NAMALWA (cell line): ENCODE data around the gene ZCCHC3.
A peak's percentile ranks its signal among the peaks of the same experiment; 100 is the strongest.
"Not testable (repeated sequence)": the region's sequence is repeated elsewhere in the genome, so short reads cannot be mapped to it uniquely, and the experiment has no call there.

ENCODE experiments used
- DNase-seq: peaks from one replicate; pipeline ENCODE4 v3.0.0-alpha.2; 2015; ENCODE audit warnings: low spot score

ZCCHC3 gene

DNA sequence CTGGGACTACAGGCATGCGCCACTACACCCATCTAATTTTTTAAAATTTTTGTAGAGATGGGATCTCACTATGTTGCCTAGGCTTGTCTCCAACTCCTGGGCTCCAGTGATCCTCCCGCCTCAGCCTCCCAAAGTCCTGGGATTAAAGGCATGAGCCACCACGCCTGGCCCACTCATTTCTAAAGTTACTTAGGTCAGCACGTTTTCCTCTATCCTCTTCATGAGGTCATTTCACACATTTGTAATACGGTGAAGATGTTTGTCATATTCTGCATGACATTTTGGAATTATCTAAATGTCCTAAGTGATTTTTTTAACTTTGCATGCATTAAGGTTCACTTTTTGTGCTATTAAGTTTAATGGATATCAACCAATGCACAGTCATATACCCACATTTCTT, 16.0 kb downstream of the ZCCHC3 start:
- no peak for DNase-seq

DNA sequence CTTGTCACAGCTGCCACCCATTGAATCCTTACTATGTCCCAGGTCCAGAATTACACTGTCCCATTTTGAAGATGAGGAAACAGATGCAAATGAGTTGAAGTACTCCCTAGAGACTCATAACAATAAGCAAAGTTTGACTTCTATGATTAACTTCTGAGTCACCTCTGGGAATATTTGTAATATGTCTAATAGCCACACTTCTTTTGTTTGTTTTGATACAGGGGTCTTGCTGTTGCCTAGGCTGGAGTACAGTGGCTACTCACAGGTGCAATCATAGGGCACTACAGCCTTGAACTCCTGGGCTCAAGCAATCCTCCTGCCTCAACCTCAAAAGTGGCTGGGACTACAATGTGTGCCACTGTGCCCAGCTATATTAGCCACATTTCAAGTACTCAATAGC, 16.6 kb downstream of the ZCCHC3 start:
- no peak for DNase-seq

DNA sequence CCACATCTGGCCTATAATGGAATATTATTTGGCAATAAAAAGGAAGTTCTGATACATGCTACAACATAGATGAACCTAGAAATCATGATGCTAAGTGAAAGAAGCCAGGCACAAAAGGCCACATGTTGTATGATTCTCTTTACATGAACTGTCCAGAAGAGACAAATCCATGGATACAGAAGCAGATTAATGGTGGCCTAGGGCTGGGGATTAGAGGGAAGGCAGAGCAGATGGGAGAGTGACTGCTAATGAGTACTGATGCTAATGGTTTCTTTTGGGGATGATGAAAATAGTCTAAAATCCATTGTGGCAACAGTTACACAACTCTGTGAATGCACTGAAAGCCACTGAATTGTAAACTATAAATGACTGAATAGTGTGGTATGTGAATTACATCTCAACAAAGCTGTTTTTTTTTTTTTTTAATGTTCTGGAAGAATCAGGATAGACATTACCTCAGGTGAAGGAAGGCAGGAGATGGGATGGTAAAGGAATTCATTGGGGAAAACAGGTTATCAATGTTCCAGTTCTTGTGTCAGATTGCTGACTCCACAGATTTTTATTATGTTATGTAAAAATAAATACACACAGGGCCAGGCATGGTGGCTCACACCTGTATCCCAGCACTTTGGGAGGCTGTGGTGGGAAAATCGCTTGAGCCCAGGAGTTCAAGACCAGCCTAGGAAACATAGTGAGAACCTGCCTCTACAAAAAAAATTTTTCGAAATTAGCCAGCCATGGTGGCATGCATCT, 19.1 kb downstream of the ZCCHC3 start:
- DNase-seq, result no peak

DNA sequence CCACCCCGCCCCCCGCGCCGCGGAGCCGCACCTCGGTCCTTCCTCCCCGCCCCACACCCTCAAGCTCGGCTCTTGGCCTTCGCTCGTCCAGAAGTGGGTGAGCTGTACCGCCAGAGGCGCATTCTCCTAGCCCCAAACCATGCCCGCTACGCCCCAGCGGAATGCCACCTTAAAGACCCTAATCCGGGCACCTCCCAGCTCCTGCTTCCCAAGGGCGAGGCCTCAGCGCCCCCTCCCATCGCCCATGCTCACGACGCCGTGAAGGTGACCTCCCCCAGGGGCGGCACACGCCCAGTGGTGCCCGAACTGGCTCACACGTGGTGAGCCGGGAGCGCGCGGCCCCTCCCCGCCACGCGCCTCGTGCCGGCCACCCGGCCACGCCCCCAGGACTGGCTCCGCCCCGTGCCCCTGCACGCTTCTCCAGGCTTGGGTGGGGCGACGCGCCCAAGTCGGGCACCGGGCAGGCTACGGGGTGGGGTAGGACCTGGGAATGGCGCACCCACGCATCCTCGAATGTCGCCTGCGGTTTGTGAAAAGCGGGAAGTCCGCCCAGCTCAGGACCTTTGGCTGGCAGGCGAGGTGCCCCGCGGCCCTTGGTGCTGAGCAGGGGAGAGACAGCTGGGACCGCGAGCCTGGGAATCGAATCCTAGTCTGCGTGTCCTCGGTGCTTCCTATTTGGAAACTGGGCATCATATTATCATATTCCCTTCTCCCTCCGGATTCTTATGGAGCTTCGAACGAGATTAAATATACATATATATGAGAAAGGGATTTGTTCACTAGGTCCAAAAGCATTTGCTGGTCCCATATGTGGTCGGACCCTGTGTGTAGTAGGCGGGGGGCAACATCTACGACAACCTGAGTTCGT, 27.0 kb downstream of the ZCCHC3 start:
- DNase-seq, result peak; percentile 94

DNA sequence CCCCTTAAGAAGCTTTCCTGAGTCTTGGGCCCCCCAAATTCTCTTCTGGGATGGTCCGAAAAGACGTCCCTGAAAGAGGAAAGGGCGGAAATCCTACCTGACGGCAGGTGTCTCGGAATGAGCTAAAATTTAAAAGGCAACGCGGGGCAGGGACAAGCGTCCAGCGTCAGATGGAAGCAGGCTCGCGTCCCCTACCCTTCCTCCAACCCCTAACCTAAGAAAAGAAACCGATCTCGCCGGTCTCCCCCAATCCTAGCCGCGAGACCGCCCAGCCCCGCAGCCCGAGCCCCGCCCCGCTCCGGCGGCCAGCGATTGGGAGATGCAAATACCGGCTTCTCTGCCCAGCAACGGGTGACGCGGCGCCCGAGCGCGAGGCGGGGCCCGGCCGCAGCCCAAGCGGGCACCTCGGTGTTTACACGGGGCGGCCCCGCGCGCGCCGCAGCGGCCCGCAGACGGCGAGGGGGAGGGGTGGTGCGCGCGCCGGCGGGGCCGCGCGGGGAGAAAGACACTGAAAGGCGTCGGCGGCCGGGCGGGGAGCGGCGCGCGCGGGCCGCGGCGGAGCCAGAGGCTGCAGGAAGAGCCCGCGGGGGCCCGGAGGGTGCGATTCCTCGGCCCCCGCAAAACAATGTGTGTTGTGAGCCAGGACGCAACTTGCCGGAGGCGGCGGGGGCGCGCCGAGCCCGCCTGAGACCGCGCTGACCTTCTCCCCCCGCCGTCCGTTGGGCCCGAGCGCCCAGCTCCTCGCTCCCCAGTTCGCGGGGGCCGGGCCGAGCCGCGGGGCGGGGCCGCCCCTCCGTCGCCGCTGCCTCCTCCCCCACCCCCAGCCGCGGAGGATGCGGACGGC, 27.9 kb downstream of the ZCCHC3 start, which contains the start of gene SOX12:
TSS of gene SOX12 (plus strand) at position 508 of the 844 bp plus-strand sequence. CDS start 373 bp downstream, outside the sequence.
- DNase-seq, result peak; percentile 96

DNA sequence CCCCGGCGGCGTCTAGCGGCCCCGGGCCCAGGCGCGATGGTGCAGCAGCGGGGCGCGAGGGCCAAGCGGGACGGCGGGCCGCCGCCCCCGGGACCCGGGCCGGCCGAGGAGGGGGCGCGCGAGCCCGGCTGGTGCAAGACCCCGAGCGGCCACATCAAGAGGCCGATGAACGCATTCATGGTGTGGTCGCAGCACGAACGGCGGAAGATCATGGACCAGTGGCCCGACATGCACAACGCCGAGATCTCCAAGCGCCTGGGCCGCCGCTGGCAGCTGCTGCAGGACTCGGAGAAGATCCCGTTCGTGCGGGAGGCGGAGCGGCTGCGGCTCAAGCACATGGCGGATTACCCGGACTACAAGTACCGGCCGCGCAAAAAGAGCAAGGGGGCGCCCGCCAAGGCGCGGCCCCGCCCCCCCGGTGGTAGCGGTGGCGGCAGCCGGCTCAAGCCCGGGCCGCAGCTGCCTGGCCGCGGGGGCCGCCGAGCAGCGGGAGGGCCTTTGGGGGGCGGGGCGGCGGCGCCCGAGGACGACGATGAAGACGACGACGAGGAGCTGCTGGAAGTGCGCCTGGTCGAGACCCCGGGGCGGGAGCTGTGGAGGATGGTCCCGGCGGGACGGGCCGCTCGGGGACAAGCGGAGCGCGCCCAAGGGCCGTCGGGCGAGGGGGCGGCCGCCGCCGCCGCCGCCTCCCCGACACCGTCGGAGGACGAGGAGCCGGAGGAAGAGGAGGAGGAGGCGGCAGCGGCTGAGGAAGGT, 28.7 kb downstream of the ZCCHC3 start:
- DNase-seq, result peak; percentile 82

DNA sequence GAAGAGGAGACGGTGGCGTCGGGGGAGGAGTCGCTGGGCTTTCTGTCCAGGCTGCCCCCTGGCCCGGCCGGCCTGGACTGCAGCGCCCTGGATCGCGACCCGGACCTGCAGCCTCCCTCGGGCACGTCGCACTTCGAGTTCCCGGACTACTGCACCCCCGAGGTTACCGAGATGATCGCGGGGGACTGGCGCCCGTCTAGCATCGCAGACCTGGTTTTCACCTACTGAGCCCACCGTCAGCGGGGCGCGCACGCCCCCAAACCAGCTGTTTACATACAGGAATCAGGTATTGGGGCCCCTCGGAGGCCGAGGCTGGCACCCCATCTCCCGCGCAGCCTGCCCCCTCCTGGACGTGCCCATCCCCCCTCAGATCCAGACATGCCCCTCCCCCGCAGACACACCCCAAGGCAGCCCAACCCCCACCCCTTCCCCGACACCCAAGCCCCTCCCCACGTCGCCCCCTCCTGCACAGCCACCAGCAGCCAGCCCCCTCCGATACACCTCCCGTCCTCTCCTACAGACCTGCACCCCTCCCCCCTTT, 29.3 kb downstream of the ZCCHC3 start:
- DNase-seq, result peak; percentile 74

DNA sequence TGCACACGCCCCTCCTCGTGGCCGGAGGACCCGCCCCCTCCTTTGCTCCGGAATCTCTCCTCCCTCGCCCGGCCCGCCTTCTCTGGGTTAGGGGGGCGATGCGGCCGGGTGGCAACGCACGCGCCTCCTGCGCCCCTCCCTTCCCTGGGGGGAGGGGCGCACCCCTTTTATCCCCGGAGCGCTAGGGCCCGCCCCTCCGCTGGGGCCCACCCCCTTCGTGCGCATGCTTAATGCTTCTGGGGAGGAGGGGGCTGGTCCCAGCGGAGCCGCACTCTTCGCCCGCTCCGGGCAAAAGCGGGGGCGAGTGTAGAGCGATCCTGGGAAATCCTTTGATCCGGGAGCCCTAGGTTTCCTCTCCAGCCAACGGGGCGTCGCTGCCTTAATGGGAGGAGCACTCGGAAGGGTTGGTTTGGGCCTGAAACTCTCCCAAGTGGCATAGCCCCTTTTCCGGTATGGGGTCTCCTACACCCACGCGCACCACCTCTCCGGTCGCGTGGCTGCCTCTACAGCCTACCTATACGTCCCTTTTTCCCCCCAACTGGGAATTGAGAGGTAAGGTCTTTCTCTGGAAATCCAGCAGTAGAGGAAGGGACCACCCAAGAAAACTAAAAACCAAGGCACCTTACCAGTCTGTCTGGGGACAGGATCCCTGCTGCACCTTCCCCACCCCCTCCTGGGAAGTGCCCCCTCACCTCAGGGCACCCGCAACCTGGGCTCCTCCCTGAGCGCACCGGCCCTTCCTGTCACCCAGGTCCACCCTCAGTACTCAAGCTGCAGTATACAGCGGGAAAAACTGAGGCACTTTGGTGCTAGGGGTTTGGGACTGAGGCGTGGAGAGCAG, 30.0 kb downstream of the ZCCHC3 start:
- peak; percentile 95 for DNase-seq

DNA sequence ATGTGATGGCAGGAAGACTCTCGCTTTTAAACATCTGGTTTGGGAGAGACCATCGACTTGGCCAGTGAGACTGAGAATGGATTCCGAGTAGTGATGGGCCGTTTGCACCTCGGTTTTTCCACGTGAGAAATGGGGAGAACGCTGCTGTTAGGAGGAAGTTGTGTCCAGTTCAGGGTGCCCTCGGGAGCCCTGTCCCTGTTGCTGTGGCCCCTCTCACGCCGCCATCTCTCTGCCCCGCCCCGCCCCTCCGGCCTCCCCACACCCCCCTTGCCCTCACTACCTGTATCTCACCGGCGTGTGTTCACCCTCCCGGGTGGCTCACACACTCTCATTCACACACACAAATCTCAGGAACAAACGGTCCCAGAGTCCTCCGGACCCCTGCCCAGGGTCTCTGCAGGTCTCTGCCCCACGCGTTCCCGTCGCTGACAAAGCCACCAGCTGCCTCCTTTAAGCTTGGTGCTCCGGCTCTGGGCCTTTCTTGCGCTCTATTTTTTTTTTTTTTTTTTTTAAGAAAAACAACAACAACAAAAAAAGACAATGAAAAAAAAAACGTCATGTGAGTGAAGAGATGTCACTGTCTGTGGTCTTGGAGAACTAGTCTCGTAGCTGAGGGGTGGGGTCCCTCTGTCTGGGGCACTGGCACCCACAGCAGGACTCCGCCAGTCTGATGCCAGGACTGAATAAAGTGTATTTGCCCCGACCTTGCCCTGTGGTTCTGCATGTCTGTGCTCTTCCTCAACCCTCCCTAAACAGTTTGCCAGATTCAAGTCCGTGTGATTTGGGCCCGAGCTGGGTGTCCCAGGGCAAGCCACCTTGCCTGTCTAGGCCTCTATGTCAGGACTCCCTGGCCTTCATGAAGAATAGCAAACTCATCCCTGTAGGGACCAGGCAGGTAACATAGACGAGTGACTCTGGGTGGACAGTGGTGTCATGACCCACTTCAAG, 30.9 kb downstream of the ZCCHC3 start:
- no peak for DNase-seq

DNA sequence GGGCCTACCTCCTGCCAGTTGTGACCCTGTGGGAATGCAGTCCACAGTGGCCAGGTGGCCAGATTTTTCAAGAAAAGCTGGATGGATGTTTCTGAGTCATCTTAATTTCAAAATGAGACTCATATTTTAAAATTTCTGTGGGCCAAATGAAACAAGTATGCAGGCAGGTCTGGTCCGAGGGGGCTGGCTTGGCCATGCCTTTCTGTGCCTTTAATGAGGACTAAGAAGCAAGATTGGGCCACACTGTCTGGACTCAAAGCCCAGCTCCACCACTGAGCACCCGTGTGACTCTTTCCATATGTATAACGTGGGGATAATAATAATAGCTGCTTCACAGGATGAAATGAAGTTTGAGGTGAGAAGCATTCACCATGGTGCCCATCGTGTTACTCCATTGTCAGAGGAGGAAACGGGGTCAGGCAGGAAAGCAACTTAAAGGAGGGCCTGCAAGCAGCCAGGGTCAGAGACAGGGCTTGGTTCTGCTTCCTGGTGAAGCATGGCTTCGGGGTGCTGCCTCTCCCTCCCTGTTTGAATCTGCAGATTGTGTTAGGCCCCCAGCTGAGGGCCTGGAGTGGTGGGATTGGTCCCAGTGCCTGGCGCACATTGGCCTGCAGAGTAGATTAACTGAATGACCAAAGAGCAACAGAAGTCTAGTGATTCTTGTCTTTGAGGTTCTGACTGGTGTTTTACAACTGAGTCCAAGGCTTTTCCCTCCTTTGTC, 31.8 kb downstream of the ZCCHC3 start:
- DNase-seq, result no peak

DNA sequence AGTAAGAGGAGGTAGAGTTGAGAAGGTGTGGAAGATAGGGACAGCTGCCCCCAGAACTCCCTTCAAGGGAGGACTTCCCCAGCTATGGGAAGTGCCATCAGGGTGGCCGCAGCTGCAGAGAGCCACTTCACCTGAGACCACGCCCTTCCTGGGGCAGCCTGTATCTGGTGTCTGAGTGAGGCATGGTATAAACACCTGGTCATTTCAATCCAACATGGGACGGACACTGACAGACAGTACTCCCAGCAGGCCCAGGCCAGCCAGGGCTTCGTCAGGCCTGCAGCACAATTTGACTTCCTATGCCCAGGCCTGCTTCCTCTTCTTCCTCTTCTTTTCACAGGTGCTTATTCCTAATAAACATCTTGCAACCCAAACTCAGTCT, 32.5 kb downstream of the ZCCHC3 start:
- DNase-seq, result no peak

DNA sequence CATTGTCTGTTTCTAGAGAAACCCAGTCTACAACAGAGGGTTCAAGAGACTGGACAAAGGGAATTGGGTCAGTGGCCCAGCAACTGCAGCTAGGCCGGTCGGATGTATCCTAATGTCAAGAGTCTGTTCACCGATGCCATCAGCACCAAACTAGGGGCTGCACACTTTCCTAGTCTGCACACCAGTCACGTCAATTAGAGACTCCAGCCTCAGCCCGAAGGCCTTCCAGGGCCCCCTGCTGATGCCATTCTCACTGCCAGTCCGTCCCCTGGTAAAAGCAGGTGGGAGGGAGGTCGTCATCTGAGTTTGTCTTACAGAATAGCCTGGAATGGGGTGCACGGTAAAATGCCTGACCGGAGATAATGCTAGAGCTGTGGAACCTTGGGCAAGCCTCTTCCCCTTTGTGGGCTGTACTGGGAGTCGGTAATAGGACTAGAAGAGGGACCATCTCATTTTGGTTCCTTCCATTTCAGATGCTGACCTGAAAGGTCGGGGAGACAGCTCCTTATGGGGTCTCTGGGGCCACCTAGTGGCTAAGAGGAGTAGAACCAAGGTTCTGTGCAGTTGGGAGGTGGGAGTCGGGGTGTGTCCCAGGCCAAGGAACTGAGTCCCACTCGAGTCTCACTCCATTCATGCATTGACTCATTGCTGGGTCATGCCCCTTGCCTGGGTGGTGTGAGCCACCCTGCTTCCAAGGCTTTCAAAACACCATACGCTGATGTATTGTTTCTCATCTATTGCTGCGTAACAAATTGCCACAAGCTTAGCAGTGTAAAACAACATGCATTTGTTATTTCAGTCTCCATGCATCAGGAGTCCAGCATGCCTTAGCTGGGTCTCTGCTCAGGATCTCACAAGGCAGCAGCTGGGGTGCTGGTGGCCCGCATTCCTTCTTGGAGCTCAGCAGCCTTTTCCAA, 33.1 kb downstream of the ZCCHC3 start:
- DNase-seq, result peak; percentile 89

DNA sequence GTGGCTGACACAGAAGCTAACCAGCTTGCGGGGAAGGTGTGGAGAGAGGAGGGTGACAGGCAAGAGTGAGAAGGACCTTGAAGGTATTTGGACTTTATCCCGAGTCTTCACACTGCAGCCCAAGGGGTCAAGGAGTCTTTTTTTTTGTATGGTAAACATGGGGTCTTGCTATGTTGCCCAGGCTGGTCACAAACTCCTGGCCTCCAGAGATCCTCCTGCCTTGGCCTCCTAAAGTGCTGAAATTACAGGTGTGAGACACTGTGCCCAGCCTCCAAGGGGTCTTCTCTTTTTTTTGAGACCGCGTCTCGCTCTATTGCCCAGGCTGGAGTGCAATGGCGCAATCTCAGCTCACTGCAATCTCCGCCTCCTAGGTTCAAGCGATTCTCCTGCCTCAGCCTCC, 37.2 kb downstream of the ZCCHC3 start:
- DNase-seq, result no peak

DNA sequence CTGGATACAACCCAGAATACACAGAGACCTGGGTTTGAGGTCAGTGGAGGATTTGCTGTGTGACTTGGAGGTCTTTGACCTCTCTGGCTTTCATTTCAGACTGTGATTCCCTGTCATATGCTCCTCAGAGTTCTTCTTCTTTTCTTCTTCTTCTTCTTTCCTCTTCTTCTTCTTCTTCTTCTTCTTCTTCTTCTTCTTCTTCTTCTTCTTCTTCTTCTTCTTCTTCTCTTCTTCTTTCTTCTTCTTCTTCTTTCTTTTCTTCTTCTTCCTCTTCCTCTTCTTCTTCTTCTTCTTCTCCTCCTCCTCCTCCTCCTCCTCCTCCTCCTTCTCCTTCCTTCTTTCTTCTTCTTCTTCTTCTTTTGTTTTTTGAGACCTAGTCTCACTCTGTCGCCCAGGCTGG, 38.7 kb downstream of the ZCCHC3 start:
- DNase-seq, result not testable (repeated sequence)

DNA sequence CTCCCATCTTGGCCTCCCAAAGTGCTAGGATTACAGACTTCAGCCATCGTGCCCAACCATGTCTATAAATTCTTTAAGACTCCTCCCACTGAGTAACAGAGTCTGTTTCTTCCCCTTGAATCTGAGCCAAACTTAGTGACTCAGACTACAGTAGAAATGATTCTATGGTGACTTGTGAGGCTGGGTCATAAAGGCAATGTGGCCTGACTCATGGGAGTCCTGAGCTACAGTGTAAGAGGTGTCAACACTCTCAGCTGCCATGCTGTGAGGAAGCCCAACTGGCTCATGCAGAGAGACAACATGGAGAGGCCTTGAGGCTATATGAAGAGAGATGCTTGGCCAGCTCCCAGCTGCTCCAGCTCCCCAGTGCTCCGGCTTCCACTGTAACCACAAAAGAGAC, 44.3 kb downstream of the ZCCHC3 start:
- DNase-seq, result no peak

DNA sequence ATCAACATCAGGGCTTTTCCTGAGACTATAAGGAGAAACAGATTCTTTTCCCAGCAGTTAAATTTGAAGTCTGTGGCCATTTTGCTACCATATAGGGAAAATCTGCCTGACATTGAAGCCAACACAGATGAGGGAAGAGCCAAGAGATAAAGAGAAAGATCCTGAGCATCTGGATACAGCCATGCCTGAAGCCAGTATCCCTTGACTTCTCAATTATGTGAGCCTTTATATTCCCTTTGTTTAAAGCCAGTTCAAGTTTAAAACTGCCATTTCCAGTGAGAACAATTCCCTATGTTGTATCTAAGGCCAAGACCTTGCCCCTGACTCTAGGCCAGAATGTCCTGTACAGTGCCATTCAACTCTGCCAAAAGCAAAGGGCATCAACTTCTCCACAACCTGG, 45.7 kb downstream of the ZCCHC3 start:
- DNase-seq, result no peak

DNA sequence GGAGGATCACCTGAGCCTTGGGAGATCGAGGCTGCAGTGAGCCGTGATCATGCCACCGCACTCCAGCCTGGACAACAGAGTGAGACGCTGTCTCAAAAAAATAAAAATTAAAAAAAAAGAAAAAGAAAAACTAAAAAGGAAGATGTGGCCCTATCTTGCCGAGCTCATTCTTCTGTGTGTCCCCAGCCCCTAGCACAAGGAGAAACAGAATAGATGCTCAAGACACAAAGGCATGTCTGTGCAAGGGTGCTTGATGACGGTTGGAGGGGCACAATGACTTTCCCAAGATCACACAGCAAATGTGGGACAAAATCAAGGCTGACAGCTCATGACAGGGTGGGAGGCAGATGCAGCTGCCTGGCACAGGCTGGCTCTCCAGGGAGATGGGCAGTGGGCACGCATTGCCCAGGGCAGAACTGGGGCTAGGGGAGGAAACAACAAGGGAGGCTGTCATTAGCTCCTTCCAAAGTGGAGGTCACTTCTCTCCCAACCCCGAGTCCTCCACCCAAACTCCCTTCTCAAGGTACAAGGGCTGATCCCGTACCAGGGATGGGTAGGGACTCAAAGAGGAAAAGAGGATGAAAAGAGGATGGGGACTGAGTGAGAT, 48.8 kb downstream of the ZCCHC3 start:
- no peak for DNase-seq
